ENCODE data around the gene ACSL3.

DNA sequence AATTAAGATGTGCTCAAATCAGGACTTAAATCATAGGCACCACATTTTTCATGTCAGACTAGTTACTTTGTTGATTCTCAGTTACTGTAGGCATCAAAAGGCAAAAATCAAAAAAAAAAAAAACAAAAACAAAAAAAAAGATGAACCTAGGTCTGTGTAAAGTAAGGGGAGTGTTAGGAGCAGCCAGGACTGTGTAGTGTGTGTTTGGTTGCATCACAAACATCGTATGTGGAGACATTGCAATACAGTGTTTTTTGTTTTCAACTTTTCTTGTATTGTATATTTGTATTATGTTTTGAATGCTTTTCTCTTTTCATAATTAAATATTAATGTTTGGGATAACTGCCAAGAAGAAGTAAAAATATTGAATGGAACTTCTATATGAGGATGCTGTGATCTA lies 82.1 kb downstream of the ACSL3 start:
- TF ChIP-seq EZH2phosphoT487 (IDR thresholded peaks at IDR 0.05; ENCODE audit: insufficient read depth, low read depth) (no peak), EZH2 (IDR thresholded peaks at IDR 0.05; ENCODE audit: insufficient read depth, poor library complexity, severe bottlenecking) (no peak)

All from GM23248 (cell line).